ACC112 (cell line): ENCODE data around the gene ZDHHC17.

Experiments
- H2AFZ ChIP-seq: fragments of 200-600 bp; sonication (generic); one replicate; pipeline ENCODE4 v1.6.0; 2017; ENCODE audit warnings: antibody characterized with exemption, low read length; ENCODE audit not compliant: unreplicated experiment
- H3K27ac ChIP-seq: fragments of 200-600 bp; sonication (generic); 2 replicates; pipeline ENCODE4 v1.5.1; 2014; ENCODE audit warnings: low read depth, mild to moderate bottlenecking, antibody characterized with exemption, low read length, moderate library complexity
- H3K27me3 ChIP-seq: fragments of 200-600 bp; sonication (generic); 2 replicates; pipeline ENCODE4 v1.6.1; 2014; ENCODE audit warnings: mild to moderate bottlenecking, antibody characterized with exemption, low read length, moderate library complexity, mixed read lengths; ENCODE audit not compliant: insufficient read depth
- H3K36me3 ChIP-seq: fragments of 200-600 bp; sonication (generic); 2 replicates; pipeline ENCODE4 v1.6.1; 2016; ENCODE audit warnings: mild to moderate bottlenecking, antibody characterized with exemption, low read length, moderate library complexity, mixed read lengths; ENCODE audit not compliant: insufficient read depth
- H3K4me1 ChIP-seq: fragments of 200-600 bp; sonication (generic); one replicate; pipeline ENCODE4 v1.6.1; 2016; ENCODE audit warnings: low read length, mixed read lengths; ENCODE audit not compliant: insufficient read depth, unreplicated experiment, control insufficient read depth
- H3K4me3 ChIP-seq: fragments of 200-600 bp; sonication (generic); 2 replicates; pipeline ENCODE4 v1.5.1; 2014; ENCODE audit warnings: mild to moderate bottlenecking, low read depth, low read length
- H3K79me2 ChIP-seq: fragments of 200-600 bp; sonication (generic); one replicate; pipeline ENCODE4 v1.6.0; 2016; ENCODE audit warnings: low read length; ENCODE audit not compliant: control insufficient read depth, unreplicated experiment, insufficient read depth

Gene ZDHHC17

DNA sequence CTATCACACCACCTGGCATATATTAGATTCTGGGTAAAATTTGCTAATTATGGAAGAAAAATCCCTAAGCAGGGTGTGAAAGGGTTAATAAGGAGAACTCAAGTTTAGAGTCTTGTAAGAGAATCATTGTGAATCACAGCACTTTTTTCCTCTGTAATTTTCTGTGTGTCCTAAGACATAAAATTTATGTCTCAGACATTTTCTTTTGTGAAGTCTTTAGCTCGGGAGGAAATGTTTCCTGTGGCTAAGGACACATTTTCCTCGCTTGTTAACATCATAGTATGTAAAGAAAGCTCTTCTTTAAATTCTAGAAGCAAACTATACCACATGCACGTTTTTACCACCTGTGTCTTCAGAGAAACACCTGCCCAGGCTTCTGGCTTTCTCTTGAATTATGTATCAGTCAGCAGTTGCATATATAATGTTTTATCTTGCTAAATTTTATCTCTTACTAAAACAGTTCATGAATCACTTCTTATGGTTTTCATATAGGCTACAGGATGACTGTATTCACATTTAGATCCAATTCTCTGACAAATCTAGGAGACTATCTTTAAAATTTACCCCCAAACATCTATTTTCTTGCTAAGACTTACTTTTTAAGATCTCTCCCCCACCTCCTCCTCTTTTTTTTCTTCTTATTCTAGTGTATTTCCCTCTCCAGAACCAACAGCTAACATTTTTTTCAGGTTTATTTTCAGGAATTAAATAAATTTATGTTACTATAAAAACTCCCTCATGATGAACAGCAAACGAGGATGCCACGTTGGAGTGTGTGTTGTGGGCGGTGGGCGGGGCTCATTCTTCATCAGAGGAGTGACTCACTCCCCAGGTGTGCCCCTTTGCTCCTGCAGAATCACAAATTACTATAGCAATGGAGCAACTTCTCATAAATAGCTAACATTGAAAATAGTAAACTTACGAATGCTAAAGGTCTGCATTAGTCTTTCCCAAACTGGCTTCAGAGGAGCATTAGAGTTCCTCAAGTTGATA lies 126.5 kb downstream of the ZDHHC17 start:
- H3K4me1 ChIP-seq, result no peaks in the 10 kb centered on the region
- no peak overlapping the region for H3K4me3 ChIP-seq
- no peak overlapping the region for H2AFZ ChIP-seq
- no peak overlapping the region for H3K27ac ChIP-seq
- no peaks in the 10 kb centered on the region for H3K79me2 ChIP-seq
- no peaks in the 10 kb centered on the region for H3K36me3 ChIP-seq
- H3K27me3 ChIP-seq, result peaks cover 24% of the 10 kb centered on the region

DNA sequence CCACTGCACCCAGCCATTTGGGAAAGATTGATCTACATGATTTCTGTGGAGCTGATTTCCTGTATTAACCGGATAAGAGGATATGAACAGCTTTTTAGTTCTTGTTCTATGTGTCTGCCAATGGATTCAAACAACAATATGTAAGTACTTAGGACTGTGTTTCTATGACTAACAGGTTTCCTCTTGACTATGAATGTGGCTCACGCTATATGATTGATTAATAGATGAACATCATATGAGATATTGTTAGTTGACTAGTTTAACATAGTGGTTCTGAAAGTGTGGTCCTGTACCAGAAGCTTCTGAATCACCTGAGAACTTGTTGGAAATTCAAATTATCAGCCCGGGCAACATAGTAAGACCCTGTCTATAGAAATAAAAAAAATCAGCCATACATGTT lies 127.7 kb downstream of the ZDHHC17 start:
- Histone ChIP-seq H3K4me3 (no peak overlapping the region), H3K27ac (no peak overlapping the region), H3K27me3 (peaks cover 24% of the 10 kb centered on the region), H3K79me2 (no peaks in the 10 kb centered on the region), H2AFZ (no peak overlapping the region), H3K4me1 (no peaks in the 10 kb centered on the region), H3K36me3 (no peaks in the 10 kb centered on the region)

DNA sequence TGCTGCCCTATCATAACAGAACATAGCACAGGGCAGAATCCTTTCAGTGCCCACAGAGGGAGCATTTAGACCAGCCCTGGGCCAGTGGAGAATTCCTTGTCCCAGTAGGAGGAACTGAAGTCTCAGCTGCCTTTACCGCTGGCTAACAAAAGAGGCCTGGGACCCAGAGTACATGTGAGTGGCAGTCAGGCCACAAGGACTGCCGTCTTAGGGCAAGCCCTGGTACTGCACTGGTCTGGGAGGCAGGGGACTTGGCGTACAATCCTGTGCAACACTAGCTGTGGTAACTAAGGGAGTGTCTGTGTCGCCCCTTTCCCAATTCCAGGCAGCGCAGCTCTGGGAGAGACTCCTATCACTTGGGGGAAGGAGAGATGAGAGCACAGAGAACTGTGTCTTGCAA lies 131.9 kb downstream of the ZDHHC17 start:
- peaks cover 15% of the 10 kb centered on the region for H3K27me3 ChIP-seq
- no peaks in the 10 kb centered on the region for H3K36me3 ChIP-seq
- H3K27ac ChIP-seq, result no peak overlapping the region
- no peaks in the 10 kb centered on the region for H3K4me1 ChIP-seq
- no peaks in the 10 kb centered on the region for H3K79me2 ChIP-seq
- no peak overlapping the region for H2AFZ ChIP-seq
- no peak overlapping the region for H3K4me3 ChIP-seq

DNA sequence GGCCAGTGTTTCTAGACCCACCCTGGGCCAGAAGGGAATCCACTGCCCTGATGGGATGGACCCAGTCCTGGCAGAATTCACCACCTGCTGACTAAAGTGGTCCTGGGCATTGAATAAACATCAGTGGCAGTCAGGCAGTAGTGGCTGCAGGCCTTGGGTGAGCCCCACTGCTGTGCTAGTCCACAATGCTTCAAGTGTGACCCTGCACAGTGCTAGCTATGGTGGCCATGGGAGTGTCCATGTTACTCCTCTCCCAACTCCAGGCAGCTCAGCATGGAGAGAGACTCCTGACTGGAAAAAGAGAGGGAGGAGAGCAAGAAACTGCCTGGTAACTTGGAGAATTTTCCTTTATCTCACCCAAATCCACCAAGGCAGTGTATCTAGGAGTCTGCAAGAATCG lies 132.4 kb downstream of the ZDHHC17 start:
- H3K4me1 ChIP-seq, result no peaks in the 10 kb centered on the region
- no peaks in the 10 kb centered on the region for H3K36me3 ChIP-seq
- no peak overlapping the region for H2AFZ ChIP-seq
- H3K27me3 ChIP-seq, result peaks cover 10% of the 10 kb centered on the region
- no peak overlapping the region for H3K27ac ChIP-seq
- H3K79me2 ChIP-seq, result no peaks in the 10 kb centered on the region
- H3K4me3 ChIP-seq, result no peak overlapping the region

DNA sequence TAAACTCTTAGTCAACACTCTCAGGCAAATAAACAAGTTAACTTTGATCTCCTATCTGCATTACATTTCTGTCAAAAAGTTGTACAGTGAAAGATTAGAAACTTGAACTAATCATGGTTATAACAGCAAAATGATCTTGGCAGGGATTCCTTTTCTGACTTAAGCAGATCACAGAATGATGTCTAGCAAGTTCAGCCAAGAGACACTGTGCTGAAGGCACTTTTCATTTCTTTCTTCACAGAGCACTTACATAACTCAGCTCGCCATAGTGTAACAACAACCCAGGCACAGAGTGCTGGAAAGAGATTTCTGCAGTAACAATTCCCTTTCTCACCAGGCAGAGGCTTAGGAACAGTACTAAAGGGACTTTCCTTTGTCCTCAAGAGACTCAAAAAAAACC lies 134.5 kb downstream of the ZDHHC17 start:
- Histone ChIP-seq H2AFZ (no peak overlapping the region), H3K4me3 (no peak overlapping the region), H3K27me3 (no peaks in the 10 kb centered on the region), H3K36me3 (no peaks in the 10 kb centered on the region), H3K27ac (no peak overlapping the region), H3K79me2 (no peaks in the 10 kb centered on the region), H3K4me1 (no peaks in the 10 kb centered on the region)

DNA sequence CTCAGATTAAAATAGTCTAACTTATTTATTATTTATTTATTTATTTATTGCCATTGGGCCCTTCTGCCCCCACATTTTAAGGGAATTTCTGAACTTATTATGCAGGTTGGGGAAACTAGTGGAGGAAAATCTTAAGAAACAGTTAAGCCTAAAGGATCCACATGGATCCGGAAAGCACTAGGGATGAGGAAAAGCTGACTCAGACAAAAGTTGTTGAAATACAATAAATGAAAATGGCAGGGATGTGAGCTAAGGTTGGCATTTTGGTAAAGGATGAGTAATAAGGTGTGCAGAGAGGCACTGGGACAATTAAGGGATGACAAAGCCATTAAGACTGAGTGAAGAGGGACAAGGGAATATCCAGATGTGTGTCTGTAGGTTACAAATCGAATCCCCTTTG lies 135.6 kb downstream of the ZDHHC17 start:
- H3K36me3 ChIP-seq, result no peaks in the 10 kb centered on the region
- no peaks in the 10 kb centered on the region for H3K4me1 ChIP-seq
- no peaks in the 10 kb centered on the region for H3K79me2 ChIP-seq
- H3K4me3 ChIP-seq, result no peak overlapping the region
- H3K27me3 ChIP-seq, result no peaks in the 10 kb centered on the region
- no peak overlapping the region for H3K27ac ChIP-seq
- H2AFZ ChIP-seq, result no peak overlapping the region

DNA sequence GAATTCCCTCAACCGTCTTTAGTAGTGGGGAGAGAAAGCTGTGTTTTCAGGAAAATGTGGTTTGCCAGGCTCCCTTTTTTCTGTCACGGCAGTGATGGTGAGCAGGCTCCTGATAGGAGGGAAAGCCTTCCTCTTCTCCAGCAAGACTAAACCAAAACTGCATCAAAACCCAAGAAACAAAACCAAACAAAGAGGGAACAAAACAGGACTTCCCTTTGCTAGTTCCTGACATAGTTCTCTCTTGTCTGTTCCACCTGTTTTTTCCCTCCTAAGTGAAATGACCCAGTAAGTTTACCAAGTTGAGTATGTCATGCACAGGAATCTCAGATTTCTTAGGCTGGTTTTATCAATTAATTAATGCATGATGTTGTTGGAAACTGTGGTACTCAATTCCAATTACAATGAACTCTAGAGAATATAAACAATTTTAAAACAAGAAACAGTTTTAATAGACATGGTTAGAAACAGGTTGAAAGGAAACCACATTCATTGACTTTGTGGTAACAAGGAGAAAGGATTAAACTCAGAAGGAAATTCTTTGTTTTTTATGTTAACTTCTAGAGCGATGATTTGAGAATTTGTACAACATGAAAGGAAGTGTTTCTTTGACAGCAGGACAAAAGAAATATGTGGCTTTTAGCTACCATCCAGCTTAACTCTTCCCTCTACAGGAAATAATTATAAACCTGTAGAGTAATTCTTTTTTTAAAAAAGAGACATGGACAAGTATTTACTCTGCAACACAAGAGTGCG lies 137.9 kb downstream of the ZDHHC17 start:
- Histone ChIP-seq H2AFZ (no peak overlapping the region), H3K27me3 (no peaks in the 10 kb centered on the region), H3K79me2 (no peaks in the 10 kb centered on the region), H3K4me3 (no peak overlapping the region), H3K36me3 (no peaks in the 10 kb centered on the region), H3K27ac (no peak overlapping the region), H3K4me1 (no peaks in the 10 kb centered on the region)
